H7 (cell line): ENCODE results near the gene ITLN1. TPM values are rescaled to one million over a fixed set of nuclear protein-coding genes. Genes with fewer than 3 reads are reported as not detected.
"Not testable (repeated sequence)": the region's sequence is repeated elsewhere in the genome, so short reads cannot be mapped to it uniquely, and the experiment has no call there.

ENCODE experiments used
- DNase-seq: peaks from one replicate; pipeline ENCODE4 v3.0.0; 2012
- H3K27me3 ChIP-seq: 2 replicates; pipeline ENCODE4 v1.6.0; 2011; ENCODE audit warnings: mild to moderate bottlenecking, low read length; ENCODE audit not compliant: control insufficient read depth, insufficient read depth
- H3K36me3 ChIP-seq: replicated peaks from 2 replicates; pipeline ENCODE4 v1.5.1; 2011; ENCODE audit warnings: low read length; ENCODE audit not compliant: control insufficient read depth, insufficient read depth
- H3K4me3 ChIP-seq: 2 replicates; pipeline ENCODE4 v1.5.1; 2011; ENCODE audit warnings: low read depth, mild to moderate bottlenecking, control low read depth, low read length, moderate library complexity; ENCODE audit not compliant: insufficient read depth
- total RNA-seq: library from RNA; depleted of rRNA; stranded (reverse); fragments of >200 nt; shearing (Covaris generic); gene quantifications from 2 replicates; pipeline ENCODE4 v1.2.3, GENCODE V29; 2014

Gene ITLN1
- total RNA-seq, 1 experiment from 2014 or later, result not detected

- not testable (repeated sequence) for DNase-seq, H3K27me3 ChIP-seq, H3K4me3 ChIP-seq, H3K36me3 ChIP-seq
Observed at GRCh38 chr1:160900683-160901082, 15.7 kb upstream of the ITLN1 start.

DNA sequence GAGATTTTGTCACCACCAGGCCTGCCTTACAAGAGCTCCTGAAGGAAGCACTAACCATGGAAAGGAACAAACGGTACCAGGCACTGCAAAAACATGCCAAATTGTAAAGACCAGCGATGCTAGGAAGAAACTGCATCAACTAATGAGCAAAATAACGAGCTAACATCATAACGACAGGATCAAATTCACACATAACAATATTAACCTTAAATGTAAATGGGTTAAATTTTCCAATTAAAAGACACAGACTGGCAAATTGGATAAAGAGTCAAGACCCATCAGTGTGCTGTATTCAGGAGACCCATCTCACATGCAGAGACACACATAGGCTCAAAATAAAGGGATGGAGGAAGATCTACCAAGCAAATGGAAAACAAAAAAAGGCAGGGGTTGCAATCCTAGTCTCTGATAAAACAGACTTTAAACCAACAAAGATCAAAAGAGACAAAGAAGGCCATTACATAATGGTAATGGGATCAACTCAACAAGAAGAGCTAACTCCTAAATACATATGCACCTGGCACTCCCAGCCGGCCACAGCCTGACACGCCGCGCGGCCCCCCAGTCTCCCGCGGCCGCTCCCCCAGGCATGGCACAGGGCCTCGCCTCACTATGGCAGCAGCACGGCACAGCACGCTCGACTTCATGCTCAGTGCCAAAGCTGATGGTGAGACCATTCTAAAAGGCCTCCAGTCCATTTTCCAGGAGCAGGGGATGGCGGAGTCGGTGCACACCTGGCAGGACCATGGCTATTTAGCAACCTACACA is 9.6 kb upstream of the ITLN1 start:
- H3K36me3 ChIP-seq, DNase-seq, H3K27me3 ChIP-seq, H3K4me3 ChIP-seq: not testable (repeated sequence)

- Histone ChIP-seq H3K27me3 (no peaks in the 10 kb centered on the region), H3K36me3 (no peaks in the 10 kb centered on the region), H3K4me3 (no peak overlapping the region)
- no peak for DNase-seq
Observed at GRCh38 chr1:160891474-160891873, 6.5 kb upstream of the ITLN1 start.

- H3K27me3 ChIP-seq, result no peaks in the 10 kb centered on the region
- H3K4me3 ChIP-seq, result no peak overlapping the region
- no peaks in the 10 kb centered on the region for H3K36me3 ChIP-seq
- DNase-seq, result no peak
Observed at GRCh38 chr1:160888926-160889325, 3.9 kb upstream of the ITLN1 start.

DNA sequence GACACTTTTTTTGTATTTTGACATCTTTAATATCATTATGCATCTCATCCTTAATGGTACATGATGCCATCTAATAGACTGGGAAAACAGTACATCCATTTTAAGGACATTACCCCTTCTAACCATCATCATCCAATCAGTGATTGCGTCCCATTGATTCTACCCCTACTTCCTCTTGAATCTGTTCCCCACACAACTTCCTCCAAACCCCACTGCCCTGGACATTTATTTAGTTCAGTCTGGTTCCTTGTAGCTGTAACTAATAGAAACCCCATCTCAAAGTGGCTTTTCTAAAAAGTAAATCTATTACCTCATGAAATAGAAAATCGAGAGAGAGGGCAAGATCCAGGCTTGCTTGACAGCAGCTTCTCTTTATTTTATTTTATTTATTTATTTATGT is 2.1 kb upstream of the ITLN1 start:
- H3K27me3 ChIP-seq, result no peaks in the 10 kb centered on the region
- no peak overlapping the region for H3K4me3 ChIP-seq
- no peaks in the 10 kb centered on the region for H3K36me3 ChIP-seq
- DNase-seq, result no peak

DNA sequence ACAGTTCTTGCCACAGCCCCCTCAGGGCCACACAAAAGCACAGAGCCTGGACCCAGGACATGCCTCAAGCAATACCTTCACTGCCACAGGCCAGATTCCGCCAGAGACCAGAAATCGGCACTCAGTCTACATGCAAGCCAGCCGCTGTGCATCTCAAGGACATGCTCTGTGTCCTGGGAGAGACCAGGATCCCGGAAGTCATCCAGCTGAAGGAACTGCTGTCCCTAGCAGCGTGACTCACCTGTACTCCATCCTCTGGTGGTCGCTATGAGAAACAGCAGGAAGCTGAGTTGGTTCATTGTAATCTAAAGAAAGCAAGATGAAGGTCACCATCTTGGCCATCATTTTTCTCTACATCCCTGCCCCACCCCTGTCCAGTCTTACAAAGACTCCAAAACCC is 401 bp downstream of the ITLN1 start:
- H3K4me3 ChIP-seq, result no peak overlapping the region
- peak; percentile 53 for DNase-seq
- H3K36me3 ChIP-seq, result no peaks in the 10 kb centered on the region
- H3K27me3 ChIP-seq, result no peaks in the 10 kb centered on the region

DNA sequence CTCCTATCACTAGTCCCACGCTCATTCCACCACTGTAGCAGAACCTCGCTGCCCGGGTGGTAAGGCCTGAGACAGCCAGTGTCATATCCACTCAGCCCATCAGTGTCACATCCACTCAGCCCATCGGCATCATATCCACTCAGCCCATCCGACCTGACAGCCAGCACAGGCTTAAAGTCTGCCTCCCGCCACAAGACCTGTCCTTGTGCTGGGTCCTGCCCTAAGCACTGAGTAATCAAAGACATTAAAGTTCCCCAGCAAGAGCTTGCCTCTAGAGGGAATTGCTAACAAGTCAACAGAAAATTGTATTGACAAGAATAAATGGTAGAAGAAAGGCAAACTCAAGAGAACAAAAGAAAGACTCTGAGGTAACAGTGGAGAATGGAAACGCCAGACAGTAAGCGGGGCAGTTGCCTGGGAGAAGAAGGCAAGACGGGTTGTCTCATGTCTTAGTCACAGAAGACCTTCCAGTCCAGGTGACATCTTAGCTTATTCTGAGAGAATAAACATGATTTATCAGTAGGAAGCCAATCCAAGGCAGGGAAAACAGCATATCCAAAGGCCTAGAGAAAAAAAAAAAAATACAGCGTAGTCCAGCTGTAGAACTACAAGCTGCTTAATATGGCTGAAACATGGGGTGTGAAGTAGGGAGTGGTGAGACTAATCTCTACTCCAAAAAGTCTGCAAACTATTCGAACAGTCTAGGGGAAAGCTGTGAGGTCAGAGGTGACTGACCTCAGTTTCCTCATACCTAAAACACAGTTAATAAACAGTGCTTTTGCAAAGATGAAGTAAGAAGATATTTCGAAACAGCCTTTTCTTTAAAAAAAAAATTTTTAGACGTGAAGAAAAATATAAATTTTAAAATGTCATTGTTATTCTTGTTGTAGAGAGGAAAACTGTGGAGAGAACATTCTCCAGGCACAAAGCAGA is 1.1 kb downstream of the ITLN1 start:
- DNase-seq, result no peak
- H3K27me3 ChIP-seq, result no peaks in the 10 kb centered on the region
- H3K36me3 ChIP-seq, result no peaks in the 10 kb centered on the region
- H3K4me3 ChIP-seq, result no peak overlapping the region

- H3K27me3 ChIP-seq, result no peaks in the 10 kb centered on the region
- no peak for DNase-seq
- no peak overlapping the region for H3K4me3 ChIP-seq
- H3K36me3 ChIP-seq, result no peaks in the 10 kb centered on the region
Observed at GRCh38 chr1:160882582-160882981, 2.4 kb downstream of the ITLN1 start.

GRCh38 chr1:160881264-160881663 is 3.7 kb downstream of the ITLN1 start:
- not testable (repeated sequence) for DNase-seq, H3K36me3 ChIP-seq, H3K4me3 ChIP-seq, H3K27me3 ChIP-seq

DNA sequence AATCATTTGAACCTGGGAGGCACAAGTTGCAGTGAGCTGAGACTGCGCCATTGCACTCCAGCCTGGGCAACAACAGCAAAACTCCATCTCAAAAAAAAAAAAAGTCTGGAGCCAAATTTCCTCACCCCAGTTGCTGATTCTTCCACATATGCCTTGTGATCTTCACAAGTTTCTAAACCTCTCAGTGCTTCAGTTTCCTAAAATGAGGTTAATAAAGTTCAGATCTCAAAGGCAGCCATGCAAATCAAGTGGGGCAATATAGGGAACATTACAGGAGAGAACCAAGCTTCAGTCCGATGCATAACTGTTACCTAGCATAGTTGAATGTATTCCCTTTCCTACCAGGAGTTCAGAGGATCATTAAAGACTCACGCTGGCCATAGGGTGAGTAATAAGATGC is 4.8 kb downstream of the ITLN1 start:
- Histone ChIP-seq H3K36me3 (no peaks in the 10 kb centered on the region), H3K27me3 (no peaks in the 10 kb centered on the region), H3K4me3 (no peak overlapping the region)
- no peak for DNase-seq

DNA sequence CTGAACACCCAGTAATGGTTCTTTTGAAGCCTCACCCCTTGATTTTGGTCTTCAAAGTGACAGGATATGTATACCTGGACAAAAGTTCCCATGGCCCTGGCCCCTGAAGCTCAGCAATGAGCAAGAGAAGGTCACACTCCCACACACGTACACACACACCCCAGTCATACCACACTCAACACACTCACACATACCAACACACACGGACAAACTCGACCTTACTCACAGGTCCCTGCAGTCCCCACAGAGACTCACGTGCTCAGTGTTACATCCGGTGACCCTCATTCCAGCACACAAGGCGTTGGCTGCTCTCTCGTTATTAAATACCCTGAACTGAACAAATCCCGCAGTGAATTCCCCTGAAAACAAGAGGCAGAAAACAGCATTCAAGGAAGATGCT is 5.9 kb downstream of the ITLN1 start:
- no peak overlapping the region for H3K4me3 ChIP-seq
- DNase-seq, result no peak

DNA sequence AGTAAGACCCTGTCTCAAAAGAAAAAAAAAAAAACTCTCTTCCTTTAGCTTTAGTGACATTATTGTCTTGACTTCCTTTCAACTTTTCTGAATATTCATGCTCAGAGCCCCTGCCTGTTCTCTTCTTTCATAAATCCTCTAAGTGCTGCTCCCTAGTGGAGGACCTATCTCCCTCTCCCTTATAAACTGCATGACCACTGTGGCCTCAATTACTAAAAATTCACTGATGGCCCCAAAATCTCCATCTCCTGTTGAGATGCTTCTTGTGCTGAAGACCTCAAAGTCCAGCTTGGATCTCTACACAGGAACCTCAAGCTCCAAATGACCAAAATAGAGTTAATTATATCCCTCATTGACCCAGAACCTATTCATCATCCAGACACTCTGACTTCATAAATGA is 7.8 kb downstream of the ITLN1 start:
- Histone ChIP-seq H3K4me3 (no peak overlapping the region), H3K36me3 (no peaks in the 10 kb centered on the region), H3K27me3 (no peaks in the 10 kb centered on the region; the same call in 1 of the 2 replicates)
- DNase-seq, result peak; percentile 52

More for the DNA sequence above, 5.9 kb downstream of the ITLN1 start:
- Histone ChIP-seq H3K27me3 (no peaks in the 10 kb centered on the region; the same call in 1 of the 2 replicates), H3K36me3 (no peaks in the 10 kb centered on the region)

DNA sequence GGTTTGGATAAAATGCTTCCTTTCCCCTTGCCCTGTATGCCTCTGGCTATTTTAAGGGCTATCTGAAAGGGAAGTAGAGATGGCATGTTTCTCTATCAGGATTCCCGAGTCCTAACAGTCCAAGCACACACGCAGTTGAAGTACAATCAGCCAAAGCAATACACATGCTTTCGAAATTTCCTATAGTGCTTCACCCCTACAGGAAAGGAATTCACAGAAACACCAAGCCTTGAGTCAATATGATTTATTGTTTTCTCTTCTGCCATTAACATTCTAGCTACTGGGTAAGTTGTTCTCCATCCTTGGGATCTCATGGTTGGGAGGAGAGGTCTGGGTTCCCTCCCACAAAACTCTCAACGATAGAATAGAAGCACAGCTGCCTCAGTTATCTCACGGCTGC is 8.7 kb downstream of the ITLN1 start:
- no peak for DNase-seq
- H3K27me3 ChIP-seq, result no peaks in the 10 kb centered on the region; the same call in 1 of the 2 replicates
- no peaks in the 10 kb centered on the region for H3K36me3 ChIP-seq
- no peak overlapping the region for H3K4me3 ChIP-seq

DNA sequence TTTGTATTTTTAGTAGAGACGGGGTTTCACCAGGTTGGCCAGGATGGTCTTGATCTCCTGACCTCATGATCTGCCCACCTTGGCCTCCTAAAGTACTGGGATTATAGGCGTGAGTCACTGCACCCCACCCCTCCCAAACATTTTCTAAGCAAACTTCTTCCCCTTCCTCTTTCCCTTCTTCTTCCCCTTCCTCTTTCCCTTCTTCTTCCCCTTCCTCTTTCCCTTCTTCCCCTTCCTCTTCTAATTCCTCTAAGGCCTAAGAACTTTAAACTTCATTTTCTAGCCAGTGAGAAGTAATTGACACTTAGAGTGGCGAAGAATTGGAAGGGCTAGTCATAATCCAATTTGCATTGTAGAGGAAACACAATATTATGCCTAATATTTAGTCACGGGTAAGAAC is 9.4 kb downstream of the ITLN1 start:
- H3K4me3 ChIP-seq, H3K27me3 ChIP-seq, H3K36me3 ChIP-seq, DNase-seq: not testable (repeated sequence)

DNA sequence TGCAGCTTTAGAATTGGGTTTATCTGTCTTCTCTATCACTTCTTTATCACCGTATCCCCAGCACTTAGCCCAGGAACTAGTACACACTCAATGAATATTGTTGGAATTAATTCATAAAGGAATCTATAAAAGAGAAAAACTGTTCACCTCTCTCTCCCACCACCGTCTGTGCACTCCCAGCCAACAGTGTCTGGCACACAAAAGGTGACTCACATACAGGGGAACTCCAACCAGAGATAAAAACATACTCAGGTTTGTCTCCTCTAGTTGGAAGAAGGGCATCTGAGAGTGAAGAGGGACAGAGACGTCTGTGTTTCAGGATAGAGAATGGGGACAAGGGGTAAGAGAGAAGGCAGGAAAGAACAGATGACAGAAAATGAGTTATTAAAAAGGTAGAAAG is 10.0 kb downstream of the ITLN1 start:
- no peak overlapping the region for H3K4me3 ChIP-seq
- no peak for DNase-seq
- H3K36me3 ChIP-seq, result no peaks in the 10 kb centered on the region
- no peaks in the 10 kb centered on the region; the same call in 1 of the 2 replicates for H3K27me3 ChIP-seq
